Activated CD8-positive, alpha-beta memory T cell treated with anti-CD3 and anti-CD28 coated beads, Interleukin-2, amount 50 U/mL, for 4 hours (primary cell): Measurements from ENCODE around the gene CCDC184.
A peak's percentile ranks its signal among the peaks of the same experiment; 100 is the strongest.
"Not testable (repeated sequence)": the region's sequence is repeated elsewhere in the genome, so short reads cannot be mapped to it uniquely, and the experiment has no call there.

ENCODE experiments used
- DNase-seq: peaks from one replicate; pipeline ENCODE4 v3.0.0-alpha.2; 2020

Gene CCDC184

GRCh38 chr12:48183091-48183875, at the start of gene CCDC184:
CCDC184 (plus strand) TSS chr12:48183644; CDS start chr12:48184123, 479 bp downstream.
- peak; percentile 74 for DNase-seq

GRCh38 chr12:48135027-48135426, 48.4 kb upstream of the CCDC184 start:
- DNase-seq: no peak

GRCh38 chr12:48142818-48143674, 40.4 kb upstream of the CCDC184 start:
- DNase-seq: no peak

GRCh38 chr12:48143898-48144297, 39.5 kb upstream of the CCDC184 start:
- no peak for DNase-seq

- no peak for DNase-seq
These were observed 37.5 kb upstream of the CCDC184 start for GRCh38 chr12:48145981-48146380.

GRCh38 chr12:48151103-48151771, 32.2 kb upstream of the CCDC184 start:
- DNase-seq: no peak

- not testable (repeated sequence) for DNase-seq
These were observed 27.7 kb upstream of the CCDC184 start for GRCh38 chr12:48155786-48156185.

GRCh38 chr12:48156652-48157017, 26.8 kb upstream of the CCDC184 start:
- no peak for DNase-seq

- peak; percentile 99 for DNase-seq
These were observed 26.2 kb upstream of the CCDC184 start, which contains the start of gene ASB8 for GRCh38 chr12:48157018-48157888. ASB8 (minus strand) TSS chr12:48157515; CDS start chr12:48153496, 4,019 bp downstream.

- no peak for DNase-seq
These were observed 25.5 kb upstream of the CCDC184 start for GRCh38 chr12:48157889-48158370.

GRCh38 chr12:48160046-48160445, 23.4 kb upstream of the CCDC184 start:
- no peak for DNase-seq

- DNase-seq: no peak
These were observed 22.6 kb upstream of the CCDC184 start for GRCh38 chr12:48160807-48161206.

GRCh38 chr12:48163150-48163747, 20.2 kb upstream of the CCDC184 start:
- DNase-seq: no peak

GRCh38 chr12:48164451-48164850, 19.0 kb upstream of the CCDC184 start:
- no peak for DNase-seq

- DNase-seq: peak; percentile 36
These were observed 18.1 kb upstream of the CCDC184 start for GRCh38 chr12:48165089-48165981.

- no peak for DNase-seq
These were observed 14.4 kb upstream of the CCDC184 start for GRCh38 chr12:48169011-48169410.

GRCh38 chr12:48175613-48176416, 7.6 kb upstream of the CCDC184 start:
- no peak for DNase-seq

- no peak for DNase-seq
These were observed 7.1 kb upstream of the CCDC184 start for GRCh38 chr12:48176417-48176751.

- DNase-seq: no peak
These were observed 5.5 kb upstream of the CCDC184 start for GRCh38 chr12:48177982-48178381.

- DNase-seq: no peak
These were observed 4.0 kb upstream of the CCDC184 start for GRCh38 chr12:48179466-48179865.
